Measurements from ENCODE around the gene TENT5C. TPM values are rescaled to one million over a fixed set of nuclear protein-coding genes. Genes with fewer than 3 reads are reported as not detected.

Gene TENT5C
- total RNA-seq, 4 donors from 2014 or later, result 0.60 to 2.5 (median 1.2) TPM

DNA sequence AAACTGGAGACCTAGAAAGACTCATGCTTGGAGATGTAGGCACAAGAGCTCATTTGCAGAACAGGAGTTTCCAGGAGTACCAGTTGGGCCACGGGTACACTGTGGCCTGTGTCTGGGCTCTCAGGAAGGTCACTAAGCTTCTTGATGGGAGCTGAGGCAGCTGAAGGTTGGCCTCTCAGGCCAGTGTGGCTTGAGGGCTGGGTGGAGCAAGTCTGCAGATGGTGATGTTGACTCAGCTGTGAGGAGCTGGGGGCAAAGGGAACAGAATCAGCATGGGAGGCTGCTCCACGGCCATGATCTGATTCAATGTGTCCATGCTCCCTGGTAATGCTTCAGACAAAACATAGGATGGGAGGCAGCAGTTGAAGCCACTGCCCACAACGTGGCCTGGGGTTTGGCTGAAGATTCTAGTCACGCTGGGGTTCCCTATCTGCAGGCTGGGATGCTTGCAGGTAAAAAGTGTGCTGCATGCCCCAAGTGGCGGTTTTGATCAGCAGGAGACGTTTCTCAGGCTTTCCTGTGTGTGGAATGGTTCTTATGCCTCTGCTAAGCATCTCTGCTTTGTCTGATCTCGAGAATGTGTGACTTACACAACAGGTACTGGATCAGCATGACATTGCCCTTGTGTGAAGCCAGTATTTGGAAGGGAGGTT, 15.4 kb upstream of the TENT5C start:
- Histone ChIP-seq H3K27me3 (no peaks in the 10 kb centered on the region), H3K4me1 (no peaks in the 10 kb centered on the region), H3K27ac (no peak overlapping the region), H3K4me3 (no peak overlapping the region), H3K36me3 (no peaks in the 10 kb centered on the region), H3K9me3 (no peaks in the 10 kb centered on the region)
- WGBS, 2 donors, result 39 to 55% methylated on average over 7 of the region's 7 CpGs
- DNase-seq (ENCODE audit: low spot score in 2 of 2), result no peak
- TF ChIP-seq POLR2A (IDR thresholded peaks at IDR 0.05), result no peak
- no peak for TF ChIP-seq EP300 (IDR thresholded peaks at IDR 0.05)
- TF ChIP-seq, protein P1, sequence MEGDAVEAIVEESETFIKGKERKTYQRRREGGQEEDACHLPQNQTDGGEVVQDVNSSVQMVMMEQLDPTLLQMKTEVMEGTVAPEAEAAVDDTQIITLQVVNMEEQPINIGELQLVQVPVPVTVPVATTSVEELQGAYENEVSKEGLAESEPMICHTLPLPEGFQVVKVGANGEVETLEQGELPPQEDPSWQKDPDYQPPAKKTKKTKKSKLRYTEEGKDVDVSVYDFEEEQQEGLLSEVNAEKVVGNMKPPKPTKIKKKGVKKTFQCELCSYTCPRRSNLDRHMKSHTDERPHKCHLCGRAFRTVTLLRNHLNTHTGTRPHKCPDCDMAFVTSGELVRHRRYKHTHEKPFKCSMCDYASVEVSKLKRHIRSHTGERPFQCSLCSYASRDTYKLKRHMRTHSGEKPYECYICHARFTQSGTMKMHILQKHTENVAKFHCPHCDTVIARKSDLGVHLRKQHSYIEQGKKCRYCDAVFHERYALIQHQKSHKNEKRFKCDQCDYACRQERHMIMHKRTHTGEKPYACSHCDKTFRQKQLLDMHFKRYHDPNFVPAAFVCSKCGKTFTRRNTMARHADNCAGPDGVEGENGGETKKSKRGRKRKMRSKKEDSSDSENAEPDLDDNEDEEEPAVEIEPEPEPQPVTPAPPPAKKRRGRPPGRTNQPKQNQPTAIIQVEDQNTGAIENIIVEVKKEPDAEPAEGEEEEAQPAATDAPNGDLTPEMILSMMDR (IDR thresholded peaks at IDR 0.05), result no peak

DNA sequence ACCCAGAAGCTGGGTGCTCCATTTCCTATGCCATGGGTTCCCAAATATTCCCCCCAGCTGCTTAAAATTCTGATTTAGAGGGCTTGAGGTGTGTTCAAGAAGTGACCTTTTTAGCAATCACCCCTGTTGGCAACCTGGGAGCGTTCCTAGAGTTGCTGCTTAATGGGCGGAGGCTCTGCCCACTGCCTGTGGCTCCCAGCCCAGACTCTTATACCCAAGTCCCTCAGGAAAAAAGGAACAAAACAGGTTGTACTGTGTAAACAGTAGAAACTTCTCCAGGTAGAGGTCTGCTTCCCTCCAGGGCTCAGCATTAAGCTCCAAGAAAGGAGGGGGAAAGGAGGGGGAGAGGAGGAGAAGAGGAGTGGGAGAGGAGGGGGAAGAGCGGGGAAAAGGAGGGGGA, 14.6 kb upstream of the TENT5C start:
- no peak for DNase-seq (ENCODE audit: low spot score in 2 of 2)
- H3K4me3 ChIP-seq, result no peak overlapping the region
- H3K27ac ChIP-seq, result no peak overlapping the region
- H3K4me1 ChIP-seq, result no peaks in the 10 kb centered on the region
- H3K27me3 ChIP-seq, result no peaks in the 10 kb centered on the region
- 78 to 86% methylated on average over 3 of the region's 3 CpGs for WGBS, 2 donors
- TF ChIP-seq POLR2A (IDR thresholded peaks at IDR 0.05), result no peak
- TF ChIP-seq, protein P1 (IDR thresholded peaks at IDR 0.05), result no peak
- TF ChIP-seq EP300 (IDR thresholded peaks at IDR 0.05), result no peak
- no peaks in the 10 kb centered on the region for H3K36me3 ChIP-seq
- no peaks in the 10 kb centered on the region for H3K9me3 ChIP-seq

DNA sequence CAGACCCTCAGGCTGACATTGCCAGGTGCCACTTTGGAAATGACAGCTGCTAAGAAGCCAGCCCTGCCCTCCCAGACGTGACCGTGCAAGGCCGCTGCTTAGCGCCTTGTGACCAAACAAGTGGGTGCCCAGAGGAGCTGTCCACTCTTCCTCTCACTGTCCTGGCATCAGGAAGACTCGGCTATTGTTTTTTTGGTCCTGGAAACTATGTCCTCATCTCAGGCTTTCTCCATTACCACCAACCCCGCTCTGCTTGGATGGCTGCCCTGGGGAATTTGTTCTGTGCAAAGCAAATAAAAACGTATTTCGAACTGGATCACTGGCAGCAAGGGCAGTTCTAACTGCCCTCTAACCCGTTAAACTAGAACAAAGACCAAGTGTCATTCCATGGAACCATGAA, 13.7 kb upstream of the TENT5C start:
- no peaks in the 10 kb centered on the region for H3K4me1 ChIP-seq
- no peaks in the 10 kb centered on the region for H3K27me3 ChIP-seq
- DNase-seq (ENCODE audit: low spot score in 2 of 2), result no peak
- WGBS, 2 donors, result 62 to 72% methylated on average over 9 of the region's 9 CpGs
- H3K36me3 ChIP-seq, result no peaks in the 10 kb centered on the region
- H3K9me3 ChIP-seq, result no peaks in the 10 kb centered on the region
- TF ChIP-seq POLR2A (IDR thresholded peaks at IDR 0.05) (no peak), EP300 (IDR thresholded peaks at IDR 0.05) (no peak)
- TF ChIP-seq, protein P1 (IDR thresholded peaks at IDR 0.05), result no peak
- no peak overlapping the region for H3K27ac ChIP-seq
- no peak overlapping the region for H3K4me3 ChIP-seq

DNA sequence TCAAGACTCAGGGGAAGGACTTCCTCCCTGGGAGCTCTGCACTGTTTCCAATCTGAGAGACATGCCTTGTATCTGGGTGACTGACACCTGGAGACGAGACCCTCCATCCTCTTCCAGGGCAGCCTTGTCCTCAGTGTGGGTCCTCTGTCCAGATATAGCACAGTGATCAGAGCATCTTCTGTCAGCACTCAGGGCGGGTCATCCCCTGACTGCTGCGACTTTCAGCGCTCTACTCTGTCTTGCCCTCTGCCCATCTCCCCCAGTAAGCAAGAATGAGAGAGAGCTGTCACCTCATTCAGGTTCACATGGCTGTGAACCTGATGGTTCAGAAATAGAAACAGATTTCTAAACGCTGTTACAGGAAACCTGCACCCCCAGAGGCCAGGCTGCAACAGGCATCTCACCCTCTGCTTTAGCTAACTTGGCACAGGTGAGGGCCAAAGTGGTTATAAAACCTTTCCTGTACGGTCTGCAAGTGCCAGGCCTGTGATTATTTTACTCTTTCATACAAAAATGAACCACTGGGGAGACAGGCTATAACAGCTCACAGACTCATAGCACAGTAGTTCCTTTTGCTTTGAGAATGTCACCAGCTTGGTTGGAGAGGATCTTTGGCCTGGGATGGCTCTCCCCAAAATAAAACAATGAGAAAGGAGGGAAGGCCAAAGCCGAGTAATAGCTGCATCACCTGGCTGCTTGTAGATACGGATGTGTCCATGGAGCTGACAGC, 11.4 kb upstream of the TENT5C start:
- H3K27ac ChIP-seq, result no peak overlapping the region
- 82 to 85% methylated on average over 8 of the region's 8 CpGs for WGBS, 2 donors
- H3K27me3 ChIP-seq, result peaks cover 0 to 3% of the 10 kb centered on the region in 2 donors
- H3K4me1 ChIP-seq, result no peaks in the 10 kb centered on the region
- TF ChIP-seq, protein P1 (IDR thresholded peaks at IDR 0.05), result no peak
- no peak for TF ChIP-seq POLR2A (IDR thresholded peaks at IDR 0.05)
- TF ChIP-seq EP300 (IDR thresholded peaks at IDR 0.05), result no peak
- no peak overlapping the region for H3K4me3 ChIP-seq
- H3K36me3 ChIP-seq, result no peaks in the 10 kb centered on the region
- no peaks in the 10 kb centered on the region for H3K9me3 ChIP-seq
- no peak for DNase-seq (ENCODE audit: low spot score in 2 of 2)

DNA sequence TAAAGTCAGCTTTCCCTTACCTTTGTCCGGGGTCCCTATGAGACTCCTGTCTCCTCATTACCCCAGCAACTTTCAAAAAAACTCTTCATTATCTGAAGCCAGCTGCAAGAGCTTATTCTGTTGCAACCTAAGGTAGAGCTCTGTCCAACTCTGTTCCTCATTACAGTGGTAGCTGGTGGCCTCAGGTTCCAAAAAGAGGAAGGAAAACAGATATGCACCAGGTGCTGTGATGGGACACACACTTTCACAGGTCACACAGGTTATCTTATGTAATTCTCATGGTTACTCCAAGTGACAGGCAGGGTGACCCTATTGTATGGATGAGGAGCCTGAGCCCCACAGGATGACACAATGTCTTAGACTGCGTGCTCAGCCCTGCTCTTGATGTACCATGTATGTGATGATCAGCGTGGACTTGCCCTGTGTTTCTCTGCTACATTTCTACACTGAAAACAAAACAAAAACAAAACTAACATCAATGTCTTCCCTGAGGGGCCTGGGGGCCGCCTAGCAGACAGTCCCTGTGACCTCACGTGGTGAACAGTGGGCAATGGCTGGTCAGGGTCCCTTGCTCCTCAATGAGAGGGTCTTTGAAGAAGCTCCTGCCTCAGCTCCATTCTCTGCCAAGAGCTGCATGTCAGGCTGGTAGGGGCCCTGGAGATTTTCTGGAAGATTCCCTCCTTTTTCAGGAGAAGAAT, 9.7 kb upstream of the TENT5C start:
- Histone ChIP-seq H3K4me1 (no peaks in the 10 kb centered on the region), H3K27me3 (peaks cover 0 to 3% of the 10 kb centered on the region in 2 donors), H3K36me3 (no peaks in the 10 kb centered on the region), H3K9me3 (no peaks in the 10 kb centered on the region), H3K27ac (no peak overlapping the region), H3K4me3 (no peak overlapping the region)
- WGBS, 2 donors, result 86 to 88% methylated on average over 5 of the region's 5 CpGs
- no peak for DNase-seq (ENCODE audit: low spot score in 2 of 2)
- TF ChIP-seq, protein P1 (IDR thresholded peaks at IDR 0.05), result no peak
- TF ChIP-seq EP300 (IDR thresholded peaks at IDR 0.05) (no peak), POLR2A (IDR thresholded peaks at IDR 0.05) (no peak)

Data from tibial nerve (tissue), 4 donors.